GM15510 (cell line): Measurements from ENCODE around the gene FEV.

Experiments
- POLR2A ChIP-seq: IDR thresholded peaks from 3 replicates; pipeline ENCODE4 v1.6.1; 2011; ENCODE audit warnings: borderline replicate concordance; ENCODE audit not compliant: insufficient read length; ENCODE audit errors: extremely low read depth

The FEV gene

DNA sequence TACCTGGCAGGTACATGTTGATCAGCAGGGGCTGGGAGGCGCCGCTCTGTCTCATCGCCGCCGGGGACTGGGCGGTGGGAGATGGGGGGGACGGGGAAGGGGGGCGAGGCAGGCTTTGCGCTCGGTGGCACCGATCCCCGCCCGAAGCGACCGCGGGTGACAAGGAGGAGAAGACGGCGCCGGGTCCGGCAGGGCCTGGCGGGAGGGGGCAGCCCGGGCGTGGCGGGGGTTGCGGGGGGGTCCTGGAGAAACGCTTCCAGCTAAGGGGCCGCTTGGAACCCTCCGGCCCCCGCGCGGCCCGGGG, at the start of gene FEV:
Gene FEV, minus strand, starts transcription at position 164 of the 304 bp plus-strand sequence. Its CDS starts 109 bp downstream, at position 55.
- TF ChIP-seq POLR2A: no peak

GRCh38 chr2:219032051-219032745, 47.2 kb upstream of the FEV start:
- TF ChIP-seq POLR2A: no peak

DNA sequence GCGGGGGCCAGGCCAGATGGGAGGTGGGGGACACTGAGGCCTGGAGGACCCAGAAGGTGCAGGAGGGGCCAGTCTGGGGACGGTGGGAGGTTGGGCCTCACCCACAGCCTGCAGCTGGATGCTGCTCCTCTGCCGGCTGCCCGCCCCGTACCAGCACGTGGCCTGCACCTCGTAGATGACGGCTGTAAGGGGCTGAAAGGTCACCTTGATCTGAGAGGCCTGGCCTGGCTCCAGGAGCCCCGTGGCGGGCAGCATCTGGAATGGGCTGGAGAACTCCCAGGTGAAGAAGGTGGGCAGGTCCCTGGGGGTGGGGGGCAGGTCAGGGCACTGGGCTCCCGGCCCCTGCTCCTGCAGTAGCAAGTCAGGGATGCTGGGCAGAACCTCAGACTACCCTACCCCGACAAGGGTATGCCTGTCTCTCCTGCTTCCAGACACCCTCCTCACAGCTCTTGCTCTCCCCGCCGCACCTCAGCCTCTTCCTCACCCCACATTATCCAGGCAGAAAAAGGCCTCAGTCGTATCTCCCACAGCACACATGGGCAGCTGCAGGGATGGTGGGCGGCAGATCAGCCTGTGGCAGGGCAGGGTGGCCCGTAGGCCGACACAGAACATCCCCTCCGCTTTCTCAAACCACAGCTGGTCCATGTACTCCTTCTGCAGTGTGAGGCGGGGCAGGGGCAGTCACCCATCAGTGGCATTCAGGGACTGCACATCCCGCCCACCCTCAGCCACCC, 46.2 kb upstream of the FEV start:
- no peak for TF ChIP-seq POLR2A

DNA sequence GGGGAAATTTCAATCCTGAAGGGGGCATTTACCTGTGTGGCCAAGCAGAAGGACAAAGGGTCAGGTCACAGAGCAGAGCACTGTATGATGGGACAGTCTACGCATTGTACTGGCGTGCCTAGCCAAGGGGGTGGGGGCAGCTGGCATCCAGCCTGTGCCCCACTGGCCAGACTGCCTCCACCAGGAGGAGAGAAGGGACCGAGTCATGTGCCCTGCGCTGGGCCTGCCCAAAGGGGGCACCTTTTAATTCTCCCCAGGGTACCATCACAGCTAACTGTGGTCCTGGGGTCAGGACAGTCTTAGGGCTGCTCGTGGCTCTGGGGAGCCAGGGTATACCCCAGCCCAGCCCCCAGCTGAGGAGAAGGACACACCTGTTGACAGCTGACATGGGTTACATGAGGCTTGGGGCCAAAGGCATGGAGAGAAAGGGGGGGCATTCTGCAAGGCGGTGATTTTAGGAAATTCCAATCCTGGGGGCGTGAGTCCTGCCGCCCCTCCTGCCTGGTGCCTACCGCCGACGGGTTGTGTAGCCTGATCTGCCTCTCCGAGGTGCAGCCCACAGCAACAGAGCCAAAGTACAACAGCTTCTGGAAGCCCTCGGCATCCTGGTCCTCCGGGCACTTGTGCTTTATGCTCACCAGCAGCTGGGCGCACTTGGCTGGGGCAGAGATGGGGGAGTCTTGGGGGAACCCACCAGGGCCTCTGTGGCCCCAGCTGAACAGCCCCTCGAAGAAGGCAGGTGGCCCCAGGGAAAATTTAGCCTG, 45.4 kb upstream of the FEV start:
- TF ChIP-seq POLR2A: no peak

DNA sequence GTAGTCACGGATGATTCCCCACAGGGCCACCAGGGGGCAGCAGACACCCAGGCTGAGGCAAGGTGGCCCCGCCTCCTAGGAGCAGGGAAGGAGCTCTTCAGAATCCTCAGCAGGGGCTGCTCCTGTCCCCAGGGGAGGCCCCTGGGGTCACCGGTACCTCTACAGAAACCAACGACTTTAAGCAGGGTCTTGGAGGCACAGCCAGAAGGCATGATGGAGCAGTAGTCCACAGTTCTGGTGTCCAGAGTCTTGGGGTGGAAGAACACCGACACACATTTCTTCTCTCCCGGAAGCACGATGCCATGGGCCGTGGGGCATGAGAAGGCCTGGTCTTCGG, 44.8 kb upstream of the FEV start:
- no peak for TF ChIP-seq POLR2A

GRCh38 chr2:219028996-219029828, 44.2 kb upstream of the FEV start:
- no peak for TF ChIP-seq POLR2A

DNA sequence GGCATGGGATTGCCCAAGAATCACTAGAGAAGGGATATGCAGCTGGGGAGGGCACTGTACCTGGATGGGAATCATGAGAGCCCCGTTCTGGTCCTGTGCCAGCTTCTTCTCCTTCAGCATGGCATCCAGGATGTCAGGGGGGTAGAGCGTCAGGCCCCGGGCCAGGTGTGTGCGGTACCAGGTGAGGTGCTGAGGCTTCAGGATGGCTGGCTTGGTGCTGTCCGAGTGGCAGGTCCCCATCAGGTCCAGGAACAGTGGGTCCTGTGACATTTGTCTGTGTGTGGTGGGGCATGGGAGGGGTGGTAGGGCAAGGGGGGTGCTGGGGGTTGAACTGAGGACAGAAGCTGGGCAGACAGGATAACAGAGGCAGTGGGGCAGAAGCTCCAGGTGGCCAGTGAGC, 43.2 kb upstream of the FEV start:
- TF ChIP-seq POLR2A: no peak

- no peak for TF ChIP-seq POLR2A
These were observed 42.6 kb upstream of the FEV start for GRCh38 chr2:219027511-219028055.

GRCh38 chr2:219026946-219027345, 42.0 kb upstream of the FEV start:
- TF ChIP-seq POLR2A: no peak

DNA sequence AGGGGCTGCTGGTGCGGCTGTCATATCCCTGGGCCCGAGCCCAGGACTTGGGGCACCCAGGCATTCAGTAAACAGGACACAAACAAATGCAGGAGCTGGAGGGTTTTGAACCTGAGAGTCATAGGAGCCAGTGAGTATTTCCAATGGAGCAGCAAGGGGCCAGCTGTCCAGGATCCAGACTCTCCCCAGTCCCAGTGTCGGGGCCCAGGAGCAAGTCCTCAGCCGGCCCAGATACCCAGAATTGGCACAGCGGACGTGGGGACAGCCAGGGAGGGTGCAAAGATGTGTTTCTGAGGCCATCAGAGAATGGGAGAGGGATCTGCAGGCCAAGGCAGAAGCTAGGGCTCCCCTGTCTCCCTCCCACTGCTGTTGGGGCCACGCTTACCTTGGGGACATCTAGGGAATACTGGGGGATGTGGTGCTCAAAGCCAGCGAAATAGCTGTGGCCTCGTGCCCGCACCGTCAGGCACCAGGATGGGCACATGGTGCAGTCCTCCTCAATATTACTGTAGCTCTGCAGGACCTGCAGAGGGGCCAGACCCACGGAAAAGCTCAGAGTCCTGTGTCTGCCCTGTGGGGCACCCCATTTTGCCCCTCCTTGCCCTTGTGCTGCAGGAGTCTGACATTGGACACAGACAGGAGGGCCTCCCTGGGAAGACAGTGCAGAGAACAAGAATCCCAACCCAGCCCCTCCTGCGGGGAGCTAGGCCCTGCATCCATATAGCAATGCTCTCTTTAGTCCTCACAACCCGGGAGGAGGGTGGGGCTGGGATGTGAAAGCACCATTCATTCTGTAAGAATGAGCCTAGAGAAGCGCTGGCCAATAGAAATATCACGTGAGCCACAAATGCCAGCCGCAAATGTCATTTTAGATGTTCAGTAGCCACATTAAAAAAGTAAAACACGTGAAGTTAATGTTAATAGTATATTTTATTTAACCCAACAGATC, 40.9 kb upstream of the FEV start:
- TF ChIP-seq POLR2A: no peak

DNA sequence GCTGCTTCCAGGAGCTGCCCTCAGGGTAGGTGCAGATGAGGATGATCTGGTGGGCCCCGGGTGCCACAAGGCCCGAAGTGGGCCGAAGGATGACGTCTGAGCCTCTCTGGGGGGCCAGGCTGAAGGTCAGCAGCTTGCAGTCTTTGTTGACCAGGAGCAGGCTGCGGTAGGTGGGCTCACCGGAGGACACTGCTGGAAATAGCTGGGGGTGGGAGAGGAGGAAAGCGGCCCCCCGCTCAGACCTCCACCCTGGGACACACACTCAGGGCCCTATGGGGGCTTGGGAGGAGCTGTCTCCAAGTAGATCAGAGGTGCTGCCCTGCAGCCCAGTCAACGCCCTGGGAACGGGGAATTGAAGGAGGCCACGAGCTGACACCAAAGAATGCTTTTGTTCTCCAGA, 39.1 kb upstream of the FEV start:
- no peak for TF ChIP-seq POLR2A

GRCh38 chr2:219023045-219023605, 38.1 kb upstream of the FEV start:
- no peak for TF ChIP-seq POLR2A

DNA sequence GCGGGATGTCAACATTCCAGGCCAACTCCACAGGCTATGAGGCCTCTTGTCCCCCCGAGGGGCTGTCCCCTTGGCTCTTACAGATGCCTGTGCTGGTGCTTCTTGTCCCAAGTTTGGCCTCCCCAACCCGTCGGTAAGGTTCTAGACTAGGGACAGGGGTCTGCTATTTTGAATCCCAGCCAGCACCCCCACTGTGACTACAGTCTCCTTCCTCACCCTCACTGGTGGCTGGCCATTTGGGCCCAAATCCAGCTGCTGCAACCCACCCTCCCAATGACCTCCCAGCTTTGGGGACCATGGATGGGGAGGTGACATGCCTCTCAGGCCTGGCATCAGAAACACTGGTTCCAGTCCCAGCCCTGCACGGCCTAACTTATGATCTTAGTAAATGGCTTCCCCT, 37.6 kb upstream of the FEV start:
- no peak for TF ChIP-seq POLR2A
